Liver (tissue), 3 donors: ENCODE data around the gene VN1R5.

ENCODE experiments used
- ATF3 ChIP-seq: IDR thresholded peaks from 2 replicates; pipeline ENCODE4 v1.6.1; 2016; ENCODE audit warnings: antibody characterized with exemption
- CTCF ChIP-seq: fragments of 150-350 bp; IDR thresholded peaks from 2 replicates; pipeline ENCODE4 v1.5.1; 2017; ENCODE audit warnings: improper control_type of control experiment, low read depth, low read length; ENCODE audit not compliant: missing input control
- GABPA ChIP-seq, 2 donors: IDR thresholded peaks in 1 of 2; conservative IDR thresholded peaks in 1 of 2; 2 replicates each; pipeline ENCODE4 v1.6.1; 2016; ENCODE audit warnings: antibody characterized with exemption in 2 of 2, mild to moderate bottlenecking in 1 of 2, moderate library complexity in 1 of 2
- HNF4G ChIP-seq: IDR thresholded peaks from 2 replicates; pipeline ENCODE4 v1.6.1; 2016; ENCODE audit warnings: antibody characterized with exemption
- NR2F2 ChIP-seq: IDR thresholded peaks from 2 replicates; pipeline ENCODE4 v1.6.1; 2016; ENCODE audit warnings: antibody characterized with exemption
- REST ChIP-seq: IDR thresholded peaks from 2 replicates; pipeline ENCODE4 v1.6.1; 2016; ENCODE audit warnings: antibody characterized with exemption, mild to moderate bottlenecking
- SP1 ChIP-seq: IDR thresholded peaks from 2 replicates; pipeline ENCODE4 v1.6.1; 2018; ENCODE audit warnings: antibody characterized with exemption, mild to moderate bottlenecking
- TAF1 ChIP-seq: conservative IDR thresholded peaks from 2 replicates; pipeline ENCODE4 v1.6.1; 2016; ENCODE audit warnings: antibody characterized with exemption, mild to moderate bottlenecking
- donor health status: healthy.
- donor health status: healthy.

GRCh38 chr1:247299723-247300381 lies 44.0 kb downstream of the VN1R5 start:
- no peak for TF ChIP-seq CTCF
- TF ChIP-seq SP1 = no peak
- no peak for TF ChIP-seq REST
- TF ChIP-seq HNF4G = no peak
- TF ChIP-seq NR2F2 = no peak
- no peak for TF ChIP-seq TAF1
- TF ChIP-seq GABPA (IDR thresholded peaks at IDR 0.05 in 1 of 2, conservative IDR thresholded peaks at IDR 0.05 in 1 of 2) = no peak
- TF ChIP-seq ATF3 = no peak
